ENCODE data around the gene XIRP2.
"Not testable (repeated sequence)": the region's sequence is repeated elsewhere in the genome, so short reads cannot be mapped to it uniquely, and the experiment has no call there.

The XIRP2 gene

DNA sequence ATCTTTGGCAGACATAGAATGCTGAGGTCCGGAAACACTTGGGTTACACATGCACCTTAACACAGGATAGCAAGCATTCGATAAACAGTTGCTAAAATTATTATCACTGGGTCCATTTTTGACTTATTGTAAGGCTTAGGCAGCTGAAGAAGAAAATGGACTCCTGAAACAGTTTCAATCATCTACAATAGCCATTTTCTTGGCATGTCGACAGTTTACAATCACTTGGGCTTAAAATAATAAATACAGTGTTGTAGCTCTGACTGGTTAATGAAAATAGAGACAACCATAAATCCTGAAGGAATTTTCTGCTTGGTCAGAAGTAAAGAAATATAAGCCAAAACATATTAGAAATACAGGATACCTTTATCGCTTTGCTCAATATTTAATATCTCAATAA lies 169.2 kb downstream of the XIRP2 start:
- no peak for DNase-seq

DNA sequence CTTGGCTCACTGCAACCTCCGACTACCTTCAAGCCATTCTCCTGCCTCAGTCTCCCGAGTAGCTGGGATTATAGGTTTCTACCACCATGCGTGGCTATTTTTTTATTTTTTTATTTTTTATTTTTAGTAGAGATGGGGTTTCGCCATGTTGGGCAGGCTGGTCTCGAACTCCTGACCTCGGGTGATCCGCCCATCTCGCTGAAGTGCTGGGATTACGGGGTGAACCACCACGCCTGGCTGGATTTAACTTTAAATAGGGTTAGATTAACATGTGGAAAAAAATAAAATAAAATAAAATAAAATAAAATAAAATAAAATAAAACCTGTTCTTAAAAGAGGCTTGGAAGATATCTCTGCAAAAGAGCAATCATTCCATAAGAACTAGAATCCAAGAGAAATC lies 170.9 kb downstream of the XIRP2 start:
- DNase-seq: no peak

DNA sequence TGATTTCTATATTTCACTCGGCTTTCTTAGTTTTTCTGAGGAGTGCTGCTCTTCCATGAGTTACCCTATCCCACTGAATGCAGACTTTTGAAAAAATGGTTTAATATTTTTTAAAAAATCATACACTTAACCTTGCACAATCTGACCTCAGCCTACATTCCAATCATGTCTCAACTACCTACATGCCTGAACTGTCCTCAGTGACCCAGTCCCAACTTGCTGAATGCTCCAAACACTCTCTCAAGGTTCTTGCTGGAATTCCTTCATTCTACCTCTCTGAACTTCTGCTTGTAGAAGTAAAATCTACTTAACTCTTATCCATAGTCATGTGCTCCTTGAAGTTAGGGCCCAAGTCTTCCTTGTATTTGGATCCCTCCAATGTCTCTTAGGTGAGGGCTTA lies 181.6 kb downstream of the XIRP2 start:
- no peak for DNase-seq

DNA sequence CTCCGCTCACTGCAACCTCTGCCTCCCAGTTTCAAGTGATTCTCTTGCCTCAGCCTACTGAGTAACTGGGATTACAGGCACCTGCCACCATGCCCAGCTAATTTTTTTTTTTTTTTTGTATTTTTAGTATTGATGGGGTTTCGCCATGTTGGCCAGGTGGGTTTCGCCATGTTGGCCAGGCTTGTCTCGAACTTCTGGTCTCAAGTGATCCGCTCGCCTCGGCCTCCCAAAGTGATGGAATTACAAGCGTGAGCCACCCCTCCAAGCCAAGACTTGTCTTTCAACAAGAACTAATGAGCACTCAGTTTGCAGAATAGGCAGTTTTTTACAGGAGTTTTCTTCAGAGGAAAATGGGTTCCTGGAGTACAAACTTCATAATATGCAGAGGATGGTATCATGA lies 187.4 kb downstream of the XIRP2 start:
- DNase-seq: not testable (repeated sequence)

DNA sequence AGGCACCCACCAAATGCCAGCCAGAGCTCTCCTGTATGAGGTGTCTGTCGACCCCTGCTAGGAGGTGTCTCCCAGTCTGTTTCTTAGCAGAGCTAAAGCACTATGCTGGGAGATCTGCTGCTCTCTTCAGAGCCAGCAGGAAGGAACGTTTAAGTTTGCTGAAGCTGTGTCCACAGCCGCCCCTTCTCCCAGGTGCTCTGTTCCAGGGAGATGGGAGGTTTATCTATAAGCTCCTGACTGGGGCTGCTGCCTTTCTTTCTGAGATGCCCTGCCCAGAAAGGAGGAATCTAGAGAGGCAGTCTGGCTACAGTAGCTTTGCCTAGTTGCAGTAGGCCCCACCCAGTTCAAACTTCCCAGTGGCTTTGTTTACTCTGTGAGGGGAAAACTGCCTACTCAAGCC lies 210.7 kb downstream of the XIRP2 start:
- not testable (repeated sequence) for DNase-seq

DNA sequence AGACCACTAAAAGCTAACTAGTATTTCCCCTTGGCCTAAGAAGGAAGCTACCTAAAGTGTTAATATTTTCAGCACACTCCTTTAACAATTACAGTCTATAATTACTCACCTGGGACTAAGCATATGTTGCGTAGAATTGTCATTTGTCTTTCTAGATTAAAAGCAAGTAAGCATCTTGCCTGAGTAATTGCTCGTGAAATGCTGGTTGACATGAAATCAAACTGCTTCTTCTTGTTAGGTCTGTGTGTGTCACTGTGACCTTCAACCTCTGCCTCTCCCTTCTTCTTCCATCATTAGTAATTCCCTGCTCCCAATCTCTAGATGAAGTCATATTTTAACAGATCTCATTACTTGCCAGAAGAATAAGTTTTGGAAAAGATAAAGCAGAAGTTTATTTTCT lies 212.2 kb downstream of the XIRP2 start:
- DNase-seq: no peak

DNA sequence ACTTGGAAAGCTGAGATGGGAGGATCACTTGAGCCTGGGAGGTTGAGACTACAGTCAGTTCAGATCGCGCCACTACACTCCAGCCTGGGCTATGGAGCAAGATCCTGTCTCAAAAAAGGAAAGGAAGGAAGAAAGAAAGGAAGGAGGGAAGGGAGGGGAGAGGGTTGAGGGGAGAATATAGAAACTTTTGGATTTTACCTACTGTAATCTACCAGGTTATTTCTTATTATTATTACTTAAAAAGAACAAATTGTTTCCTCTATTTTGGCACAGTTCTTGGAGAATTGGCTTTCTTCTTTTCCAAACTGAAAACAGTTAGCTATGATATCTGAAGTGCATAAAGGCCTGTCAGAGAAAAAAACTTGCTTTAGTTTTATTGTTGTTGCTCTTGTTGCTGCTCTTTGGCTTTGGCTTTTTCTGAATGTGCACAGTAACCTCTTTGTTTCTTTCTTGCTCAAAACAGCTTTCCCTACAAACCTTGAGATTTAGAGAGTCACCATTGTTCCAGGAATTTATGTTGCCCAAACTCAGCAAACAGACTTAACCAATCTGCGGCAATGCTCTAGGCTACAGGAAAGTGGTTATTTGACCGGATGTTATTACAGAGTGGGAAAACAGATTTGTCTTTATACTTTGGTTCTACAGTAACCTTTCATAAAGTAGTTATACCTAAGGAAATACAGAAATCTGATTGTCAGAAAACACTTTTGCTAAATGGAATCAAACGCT lies 214.9 kb downstream of the XIRP2 start:
- no peak for DNase-seq

DNA sequence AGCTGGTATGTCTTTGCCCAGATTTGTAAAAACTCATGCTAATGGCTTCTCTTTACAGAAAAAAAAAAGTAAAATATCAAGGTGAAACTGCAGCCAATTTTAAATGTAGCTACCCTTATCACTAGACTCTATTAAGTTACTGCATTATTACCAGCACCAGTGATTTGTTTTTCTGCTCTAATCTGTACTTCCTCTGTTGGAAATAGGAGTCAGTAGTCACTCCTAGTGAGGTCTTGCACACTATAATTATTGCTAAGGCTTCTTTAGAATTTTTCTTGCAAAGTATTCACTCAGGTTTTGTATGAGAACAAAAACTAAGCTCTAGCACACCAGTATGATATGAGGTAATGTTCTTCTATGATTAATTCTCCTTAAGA lies 215.5 kb downstream of the XIRP2 start:
- no peak for DNase-seq

DNA sequence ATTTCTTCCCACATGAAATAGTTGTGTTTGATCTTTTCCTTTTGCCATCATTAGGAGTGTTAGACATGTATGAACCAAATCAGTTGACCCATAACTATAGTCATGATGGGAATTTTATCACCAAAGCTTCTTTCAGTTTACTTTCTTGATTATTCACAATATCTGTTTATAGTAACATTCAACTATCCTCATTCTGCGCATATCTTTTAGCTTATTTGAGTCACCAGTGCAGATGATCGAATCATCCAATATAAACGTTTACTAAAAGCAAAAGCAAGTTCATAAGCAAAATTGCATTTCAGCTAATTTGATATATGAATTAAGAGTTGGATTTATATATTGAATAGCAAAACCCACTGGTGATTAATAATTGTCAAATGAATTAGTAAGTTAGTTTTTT lies 216.4 kb downstream of the XIRP2 start:
- no peak for DNase-seq

DNA sequence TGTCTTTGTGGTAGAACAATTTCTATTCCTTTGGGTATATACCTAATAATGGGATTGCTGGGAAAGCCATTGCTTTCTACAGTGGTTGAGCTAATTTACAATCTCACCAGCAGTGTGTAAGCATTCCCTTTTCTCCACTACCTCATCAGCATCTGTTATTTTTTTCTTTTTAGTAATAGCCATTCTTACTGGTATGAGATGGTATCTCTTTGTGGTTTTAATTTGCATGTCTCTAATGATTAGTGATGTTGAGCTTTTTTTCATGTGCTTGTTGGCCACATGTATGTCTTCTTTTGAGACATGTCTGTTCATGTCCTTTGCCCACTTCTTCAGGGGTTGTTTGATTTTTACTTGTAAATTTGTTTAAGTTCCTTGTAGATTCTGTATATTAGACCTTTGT lies 221.4 kb downstream of the XIRP2 start:
- not testable (repeated sequence) for DNase-seq

DNA sequence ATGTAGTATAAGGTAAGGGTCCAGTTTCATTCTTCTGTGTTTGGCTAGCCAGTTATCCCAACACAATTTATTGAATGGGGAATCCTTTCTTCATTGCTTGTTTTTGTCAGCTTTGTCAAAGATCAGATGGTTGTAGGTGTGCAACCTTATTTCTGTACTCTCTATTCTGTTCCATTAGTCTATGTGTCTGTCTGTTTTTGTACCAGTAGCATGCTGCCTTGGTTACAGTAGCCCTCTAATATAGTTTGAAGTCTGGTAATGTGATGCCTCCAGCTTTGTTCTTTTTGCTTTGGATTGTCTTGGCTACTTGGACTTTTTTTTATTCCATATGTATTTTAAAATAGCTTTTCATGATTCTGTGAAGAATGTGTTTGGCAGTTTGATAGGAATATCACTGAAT lies 222.1 kb downstream of the XIRP2 start:
- no peak for DNase-seq

DNA sequence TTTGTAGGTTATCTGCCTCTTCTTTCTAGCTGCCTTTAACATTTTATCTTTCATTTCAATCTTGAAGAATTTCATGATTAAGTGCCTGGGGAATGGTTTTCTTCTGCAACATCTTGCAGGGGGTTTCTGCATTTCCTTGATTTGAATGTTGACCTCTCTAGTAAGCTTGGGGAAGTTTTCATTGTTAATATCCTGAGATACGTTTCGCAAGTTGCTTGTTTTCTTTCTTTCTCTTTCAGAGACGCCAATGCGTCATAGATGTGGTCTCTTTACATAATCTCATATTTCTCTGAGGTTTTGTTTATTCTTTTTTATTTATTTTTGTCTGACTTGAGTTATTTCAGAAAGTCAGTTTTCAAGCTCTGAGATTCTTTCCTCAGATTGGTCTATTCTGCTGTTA lies 225.7 kb downstream of the XIRP2 start:
- no peak for DNase-seq

DNA sequence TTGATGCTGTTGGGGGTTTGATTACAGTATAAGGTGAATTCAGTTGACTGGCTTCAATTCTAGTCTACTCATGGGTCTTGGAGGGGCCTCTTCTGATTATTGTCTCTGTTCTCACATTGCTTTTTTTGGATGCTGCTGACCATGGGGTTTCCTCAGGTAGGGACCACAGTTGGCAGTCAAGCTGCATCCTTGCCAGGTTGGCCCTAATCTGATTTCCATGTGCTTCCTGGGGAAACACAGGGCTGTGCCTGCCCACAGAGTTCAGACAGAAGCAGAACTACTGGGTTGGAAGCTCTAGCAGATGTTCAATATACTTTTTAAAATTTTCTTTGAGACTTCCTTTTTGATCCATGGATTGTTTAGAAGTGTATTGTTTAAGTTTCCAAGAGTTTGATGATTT lies 227.3 kb downstream of the XIRP2 start:
- DNase-seq: no peak

DNA sequence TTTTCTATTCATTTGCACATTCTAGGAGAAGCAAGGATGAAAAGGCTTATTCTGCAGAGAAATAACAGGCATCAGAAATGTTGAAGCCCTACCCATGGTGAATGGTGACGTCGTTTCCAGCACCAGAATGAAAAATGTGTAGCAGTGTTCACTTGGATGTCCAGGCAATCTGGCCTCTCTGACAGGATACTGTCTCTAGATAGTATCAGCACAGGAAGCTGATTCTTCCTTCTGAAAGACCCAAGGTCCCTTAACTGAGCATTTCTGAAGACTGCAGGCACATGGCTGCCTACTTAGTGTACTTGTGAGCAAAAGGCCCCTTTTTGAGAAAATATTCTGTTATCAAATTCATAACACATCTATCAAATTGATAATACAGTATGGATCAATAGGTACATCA lies 234.1 kb downstream of the XIRP2 start:
- DNase-seq: no peak

DNA sequence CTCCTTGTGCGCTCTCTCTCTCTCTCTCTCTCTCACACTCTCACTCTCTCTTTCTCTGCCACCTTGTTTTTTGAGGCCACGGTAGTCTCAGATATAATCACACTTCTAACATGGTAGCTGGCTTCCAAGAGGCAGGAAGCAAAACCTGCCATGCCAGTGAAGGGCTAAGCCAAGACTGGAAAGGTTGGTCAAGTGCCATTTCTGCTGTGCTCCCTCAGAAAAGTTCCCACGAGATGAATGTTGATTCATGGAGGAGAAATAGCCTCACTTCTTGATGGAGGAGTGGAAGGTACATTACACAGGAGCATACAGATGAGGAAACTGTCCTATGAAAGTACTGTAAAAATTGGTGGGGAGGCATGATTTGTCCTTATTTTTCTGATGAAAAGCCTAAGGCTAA lies 237.9 kb downstream of the XIRP2 start:
- DNase-seq: no peak

DNA sequence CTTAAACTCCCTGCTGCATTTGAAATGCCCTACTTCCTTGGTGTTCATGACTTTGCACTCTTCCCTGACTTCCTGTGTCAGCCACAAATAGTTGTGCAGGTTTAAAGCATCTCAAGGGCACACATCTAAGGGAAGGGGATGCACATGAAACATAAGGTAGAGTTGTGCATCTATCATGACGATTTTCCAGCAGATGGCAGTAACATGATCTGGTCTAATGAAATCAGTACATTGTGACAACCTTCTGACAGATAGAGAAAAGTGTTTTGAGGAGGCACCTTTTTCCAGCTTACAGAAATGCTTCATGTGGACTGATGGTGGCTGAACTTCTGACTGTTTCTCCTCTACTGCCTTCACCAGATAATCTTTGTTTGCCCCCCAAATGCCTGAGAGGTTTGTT lies 238.9 kb downstream of the XIRP2 start:
- DNase-seq: no peak

DNA sequence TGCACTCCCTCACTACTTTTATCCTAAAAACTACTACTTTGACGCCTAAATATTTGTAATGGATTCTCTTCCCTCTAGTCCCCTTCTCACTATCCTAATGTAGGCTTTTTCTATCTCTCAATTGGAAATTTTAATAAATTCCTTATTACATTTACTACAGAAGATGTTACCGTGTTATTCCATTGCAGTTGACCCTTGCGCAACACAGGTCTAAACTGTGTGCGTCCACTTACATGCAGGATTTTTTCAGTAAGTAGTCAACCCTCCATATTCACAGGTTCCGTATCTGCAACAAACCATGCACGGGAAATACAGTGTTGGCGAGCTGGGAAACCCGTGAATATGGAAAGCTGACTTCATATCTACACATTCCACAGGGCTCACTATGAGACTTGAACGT lies 239.8 kb downstream of the XIRP2 start:
- DNase-seq: no peak

DNA sequence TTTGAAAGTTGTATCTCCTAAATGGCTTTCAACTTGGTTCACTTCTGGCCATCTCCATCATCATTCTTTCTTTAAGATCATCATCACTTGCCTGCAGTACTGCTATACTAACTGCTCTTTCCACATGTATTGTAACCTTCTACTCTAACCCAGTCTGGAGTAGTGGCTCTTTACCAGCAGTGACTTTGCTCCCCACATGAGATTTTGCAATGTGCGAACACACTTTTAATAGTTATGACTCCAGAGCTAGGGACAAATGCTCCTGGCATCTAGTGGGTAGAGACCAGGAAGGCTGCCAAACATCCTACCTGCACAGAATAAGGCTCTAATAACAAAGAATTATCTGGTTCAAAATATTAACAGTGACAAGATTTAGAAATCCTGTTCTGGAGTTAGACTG lies 243.8 kb downstream of the XIRP2 start:
- no peak for DNase-seq

DNA sequence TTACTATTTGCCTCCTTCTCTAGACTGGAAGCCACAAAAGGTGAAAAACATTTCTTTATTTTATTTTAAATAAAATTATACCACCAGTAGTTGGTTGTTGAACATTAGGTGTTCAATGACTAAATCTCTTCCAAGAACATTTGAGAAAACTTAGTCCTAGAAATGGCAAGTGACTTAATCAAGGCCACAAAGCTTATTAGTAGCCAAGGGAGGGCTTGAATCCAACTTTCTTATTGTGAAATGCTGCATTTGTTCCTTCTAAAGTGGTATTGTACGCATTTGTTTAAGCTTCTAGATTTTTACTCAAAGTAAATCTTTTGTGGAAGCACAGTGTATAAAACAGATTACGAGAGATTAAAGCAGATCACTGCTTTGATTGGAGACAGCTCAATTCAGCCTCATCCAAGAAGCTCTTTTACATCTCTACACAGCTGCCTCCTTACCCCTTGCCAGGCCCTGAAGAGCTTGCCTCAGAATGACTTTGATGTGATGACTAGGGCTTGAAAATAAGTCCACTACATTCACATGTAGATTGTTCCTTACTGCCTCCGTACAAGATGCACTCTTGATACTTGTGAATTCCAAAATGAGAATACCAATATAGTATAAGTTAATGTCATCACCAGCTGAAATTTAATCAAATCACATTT lies 244.8 kb downstream of the XIRP2 start:
- DNase-seq: no peak

DNA sequence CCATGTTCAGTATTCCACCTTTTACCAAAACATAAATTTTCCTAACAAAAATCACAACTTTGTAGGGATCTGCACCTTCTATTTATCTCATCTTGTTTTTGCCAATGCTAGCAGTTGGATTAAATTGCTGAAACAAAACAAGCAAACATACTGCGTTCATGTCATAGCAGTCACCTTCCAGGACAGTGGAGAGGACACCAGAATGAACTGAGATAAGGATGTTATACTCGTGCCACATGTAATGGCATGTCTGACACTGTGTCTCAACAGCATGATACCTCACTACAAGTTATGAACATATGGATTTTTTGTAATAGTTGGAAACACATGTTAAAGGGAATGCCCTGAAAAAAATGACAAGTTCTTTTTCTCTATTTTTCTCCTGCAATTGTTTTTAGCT lies 245.3 kb downstream of the XIRP2 start:
- DNase-seq: no peak

DNA sequence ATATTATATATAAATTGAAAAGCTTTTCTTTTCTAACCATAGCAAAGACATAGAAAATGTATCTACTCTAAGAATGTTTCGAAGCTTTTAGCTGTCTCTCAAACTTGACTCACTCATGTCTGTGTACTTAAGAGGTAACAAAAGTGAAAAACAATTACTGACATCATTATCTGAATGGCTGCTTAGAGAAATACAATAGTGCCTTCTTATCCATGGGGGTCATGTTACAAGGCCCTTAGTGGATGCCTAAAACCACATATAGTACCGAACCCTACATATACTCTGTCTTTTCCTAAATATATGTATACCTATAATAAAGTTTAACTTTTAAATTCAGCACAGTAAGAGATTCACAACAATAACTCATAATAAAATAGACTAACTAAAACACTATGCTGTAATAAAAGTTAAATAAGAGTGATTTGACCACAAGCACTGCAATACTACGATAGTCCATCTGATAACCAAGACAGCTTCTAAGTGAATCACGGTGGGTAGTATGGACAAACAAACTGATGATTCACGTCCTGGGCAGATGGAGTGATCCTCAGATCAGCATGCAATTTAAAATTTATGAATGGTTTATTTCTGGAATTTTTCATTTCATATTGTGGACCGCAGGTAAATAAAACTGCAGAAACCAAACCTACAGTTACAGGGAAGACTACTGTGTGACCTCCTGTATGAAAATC lies 246.2 kb downstream of the XIRP2 start:
- DNase-seq: no peak

DNA sequence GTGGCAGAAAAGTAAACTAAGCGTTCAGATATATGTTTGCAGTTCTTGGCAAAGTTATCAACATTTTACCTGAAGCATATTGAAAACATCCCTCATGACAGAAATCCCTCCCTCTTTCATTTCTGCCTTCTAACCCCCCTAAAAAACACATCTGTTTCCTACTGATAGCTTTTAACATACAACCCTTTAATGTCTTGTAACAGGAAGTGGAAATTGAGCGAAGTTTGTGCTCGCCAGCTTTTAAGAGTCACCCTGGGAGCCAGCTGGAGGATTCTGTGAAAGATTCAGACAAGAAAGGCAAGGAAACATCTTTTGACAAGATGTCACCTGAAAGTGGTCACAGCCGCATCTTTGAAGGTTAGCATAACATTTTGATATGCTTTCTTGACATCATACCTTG lies 247.4 kb downstream of the XIRP2 start:
- no peak for DNase-seq

DNA sequence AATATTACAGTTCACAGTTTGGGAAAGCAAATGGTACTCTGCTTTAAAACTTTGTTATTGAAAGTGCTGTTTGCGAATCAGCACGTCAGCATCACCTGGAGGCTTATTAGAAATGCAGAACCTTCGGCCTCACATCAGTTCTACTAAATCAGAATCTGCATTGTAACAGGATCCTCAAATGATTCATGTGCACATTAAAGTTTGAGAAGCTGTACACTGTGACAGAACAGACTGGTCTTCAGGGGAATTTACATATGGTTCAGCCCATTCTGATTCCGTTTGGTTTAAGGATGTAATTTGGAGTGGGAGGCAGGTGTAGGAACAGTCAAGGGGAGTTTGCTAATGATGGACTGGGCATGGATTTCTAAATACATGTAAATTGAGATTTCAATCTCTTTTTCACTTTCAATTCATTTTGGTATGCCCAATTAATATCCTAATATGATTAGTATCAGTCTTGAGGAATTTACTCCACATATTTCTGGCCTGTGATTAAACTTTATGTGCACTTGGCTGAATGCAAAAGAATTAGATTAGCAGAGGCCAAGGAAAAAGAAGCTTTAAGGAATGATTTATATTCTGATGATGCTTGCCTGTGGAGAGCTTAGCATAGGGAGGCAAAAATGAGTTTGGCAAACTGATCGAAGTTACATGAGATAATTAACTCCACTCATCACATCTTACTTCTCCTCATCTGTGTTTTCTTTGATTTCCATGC lies 248.8 kb downstream of the XIRP2 start:
- DNase-seq: no peak

DNA sequence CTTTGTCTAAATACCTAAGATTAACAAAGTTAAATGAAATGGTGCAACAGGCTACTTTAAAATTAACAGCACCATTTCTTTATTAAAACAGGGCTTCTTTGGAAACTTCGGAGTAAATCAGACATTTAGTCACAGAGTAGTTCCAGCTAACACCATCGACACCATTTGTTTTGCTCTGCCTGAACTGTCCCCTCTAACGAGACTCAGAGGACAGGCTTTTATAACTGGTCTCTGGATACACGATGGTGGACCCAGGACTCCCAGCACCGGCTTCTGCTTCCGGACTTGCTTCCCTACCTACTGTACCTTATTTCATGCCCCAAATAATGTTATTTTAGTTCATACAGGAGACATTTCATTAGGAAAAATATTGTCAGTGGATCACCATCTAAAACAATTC lies 252.1 kb downstream of the XIRP2 start:
- no peak for DNase-seq
